GM12801 (cell line): ENCODE results near the gene ACADSB.

Source experiments
- CTCF ChIP-seq: IDR thresholded peaks from one replicate; pipeline ENCODE4 v1.5.1; 2011; ENCODE audit warnings: control low read depth; ENCODE audit not compliant: insufficient read length; ENCODE audit errors: extremely low read depth

Gene ACADSB

GRCh38 chr10:122981066-122981464 is 27.7 kb upstream of the ACADSB start:
- TF ChIP-seq CTCF, result no peak

- no peak for TF ChIP-seq CTCF
Measured at GRCh38 chr10:122983898-122984297, 24.9 kb upstream of the ACADSB start.

GRCh38 chr10:122984708-122985107 is 24.1 kb upstream of the ACADSB start:
- TF ChIP-seq CTCF, result no peak

DNA sequence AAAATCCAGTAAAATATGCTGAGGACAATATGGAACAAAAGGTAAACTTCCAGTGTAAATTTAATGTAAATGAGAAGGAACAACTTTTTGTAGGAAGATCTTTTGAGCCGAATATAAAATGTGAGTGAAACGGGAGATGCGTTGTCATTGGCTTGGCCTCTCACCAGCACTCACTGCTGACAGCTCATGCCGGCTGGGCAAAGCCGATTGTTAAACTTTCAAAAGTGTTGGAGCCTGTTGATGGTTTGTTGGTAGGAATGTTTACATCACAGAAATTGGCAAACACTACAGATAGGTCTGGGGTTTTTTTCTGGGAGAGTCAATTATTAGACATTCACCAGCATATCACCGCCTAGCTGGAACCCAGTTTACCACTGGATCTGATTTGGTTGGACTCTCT is 22.5 kb upstream of the ACADSB start:
- no peak for TF ChIP-seq CTCF

DNA sequence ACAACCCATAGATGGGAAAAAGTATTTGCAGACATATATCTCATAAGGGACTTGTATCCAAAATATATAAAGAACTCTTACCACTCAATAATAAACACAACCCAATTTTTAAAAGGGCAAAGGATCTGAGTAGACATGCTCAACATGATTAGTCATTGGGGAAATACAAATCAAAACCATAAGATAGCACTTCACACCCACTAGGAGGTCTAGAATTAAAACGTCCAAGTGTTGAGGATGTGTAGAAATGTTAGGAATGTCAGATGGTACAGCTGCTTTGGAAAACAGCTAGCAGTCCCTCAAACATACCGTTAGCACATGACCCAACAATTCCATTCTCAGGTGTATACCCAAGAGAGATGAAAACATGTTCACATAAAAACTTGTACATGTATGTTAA is 20.3 kb upstream of the ACADSB start:
- TF ChIP-seq CTCF, result no peak

DNA sequence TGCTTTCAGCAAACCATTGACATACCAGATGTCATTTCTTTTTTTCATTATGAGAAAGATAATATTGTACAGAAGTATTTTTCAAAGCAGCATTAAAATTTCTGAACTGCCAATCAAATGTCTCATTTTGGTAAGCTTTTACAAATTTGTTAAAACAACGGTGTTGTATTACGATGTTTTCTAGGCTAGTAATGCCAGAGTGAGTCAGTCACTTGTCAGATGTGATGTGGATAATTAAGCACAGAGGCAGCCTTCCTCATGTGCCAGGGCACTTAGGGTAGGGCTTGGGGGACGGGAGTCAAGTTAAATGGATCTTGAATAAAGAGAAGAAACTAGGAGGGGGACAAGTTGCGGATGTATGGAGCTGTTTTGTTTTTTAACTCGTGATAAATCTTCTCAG is 18.5 kb upstream of the ACADSB start:
- no peak for TF ChIP-seq CTCF

GRCh38 chr10:122992031-122992585 is 16.7 kb upstream of the ACADSB start:
- TF ChIP-seq CTCF, result no peak
